ENCODE data around the gene ZNF384.

Gene ZNF384

GRCh38 chr12:6632026-6632983 lies 56.9 kb downstream of the ZNF384 start:
- no peak for DNase-seq
- Histone ChIP-seq H3K9me3 (no peaks in the 10 kb centered on the region), H3K36me3 (no peaks in the 10 kb centered on the region), H3K4me1 (peaks cover 0 to 3% (median 0%) of the 10 kb centered on the region in 4 donors), H3K4me3 (no peak overlapping the region), H3K27ac (no peak overlapping the region), H3K27me3 (peaks cover 0 to 22% of the 10 kb centered on the region in 2 donors)
- no peak for TF ChIP-seq CTCF (IDR thresholded peaks at IDR 0.05)
- intact Hi-C loops (cut with DNase I; ENCODE audit: low total_unique reads), result no loop called here

DNA sequence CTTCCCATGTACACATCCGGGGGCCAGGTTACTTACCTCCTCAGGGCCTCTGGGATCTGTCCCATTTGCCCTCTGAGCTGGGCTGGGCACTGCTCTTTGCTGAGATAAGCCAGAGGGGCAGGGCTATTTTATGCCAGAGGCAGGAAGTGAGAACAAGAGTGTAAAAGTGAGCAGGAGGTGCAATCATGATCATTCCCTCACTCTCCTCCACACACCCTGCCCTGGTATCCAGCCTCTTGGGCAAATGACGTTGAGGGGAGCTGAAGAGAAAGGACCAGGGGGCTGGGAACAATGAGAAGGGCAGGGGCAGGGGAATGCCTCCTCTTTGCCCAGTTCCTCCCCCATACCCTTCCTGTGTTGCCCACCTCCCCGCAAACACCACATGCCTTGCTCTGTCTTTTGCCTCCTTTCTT lies 57.6 kb downstream of the ZNF384 start:
- Histone ChIP-seq H3K4me3 (no peak overlapping the region), H3K4me1 (peaks cover 0 to 3% (median 0%) of the 10 kb centered on the region in 4 donors), H3K27me3 (peaks cover 0 to 22% of the 10 kb centered on the region in 2 donors), H3K27ac (no peak overlapping the region), H3K9me3 (no peaks in the 10 kb centered on the region), H3K36me3 (no peaks in the 10 kb centered on the region)
- no peak for DNase-seq
- intact Hi-C loops (cut with DNase I; ENCODE audit: low total_unique reads), result no loop called here
- TF ChIP-seq CTCF (IDR thresholded peaks at IDR 0.05), result no peak

DNA sequence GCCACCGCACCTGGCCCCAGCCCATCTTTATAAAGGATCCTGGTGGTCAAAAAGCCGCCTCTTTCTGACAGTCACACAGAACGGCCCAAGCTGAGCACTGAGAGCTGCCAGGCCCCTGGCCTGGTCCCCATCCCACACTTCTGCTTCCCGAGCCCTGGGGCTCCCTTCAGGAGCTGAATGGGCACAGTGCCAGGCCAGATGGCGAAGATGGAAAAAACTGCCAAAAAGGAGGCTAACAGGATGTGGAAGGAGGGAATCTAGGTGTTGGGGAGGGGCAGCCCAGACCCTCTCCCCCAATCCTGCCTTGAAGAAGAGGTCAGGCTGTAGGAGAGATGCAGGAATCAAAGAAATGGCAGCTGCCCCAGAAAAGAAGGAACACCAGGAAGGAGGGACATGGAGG lies 58.4 kb downstream of the ZNF384 start:
- H3K9me3 ChIP-seq, result no peaks in the 10 kb centered on the region
- H3K36me3 ChIP-seq, result no peaks in the 10 kb centered on the region
- H3K27ac ChIP-seq, result no peak overlapping the region
- DNase-seq, result no peak
- intact Hi-C loops (cut with DNase I; ENCODE audit: low total_unique reads), result no loop called here
- no peak overlapping the region for H3K4me3 ChIP-seq
- no peak for TF ChIP-seq CTCF (IDR thresholded peaks at IDR 0.05)
- H3K27me3 ChIP-seq, result peaks cover 0 to 16% of the 10 kb centered on the region in 2 donors
- peaks cover 0 to 3% (median 0%) of the 10 kb centered on the region in 4 donors for H3K4me1 ChIP-seq

DNA sequence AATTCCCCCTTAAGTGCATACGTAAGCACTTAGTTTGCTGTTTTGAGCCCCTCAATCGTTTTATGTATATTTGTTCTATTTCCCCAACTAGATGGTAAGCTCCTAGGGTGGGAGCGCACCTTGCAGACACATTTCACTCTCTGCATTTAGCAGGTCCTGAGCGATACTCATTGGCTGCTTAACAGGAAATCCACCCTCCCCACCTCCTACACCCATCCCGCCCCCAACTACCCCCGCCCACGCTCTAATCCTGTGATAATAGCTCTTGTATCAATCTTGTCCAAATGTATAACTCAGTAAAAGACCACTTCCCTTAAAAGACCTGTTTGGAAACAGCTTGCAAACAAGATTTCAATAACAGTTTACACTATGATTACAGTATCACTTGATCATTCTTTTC lies 61.6 kb downstream of the ZNF384 start:
- Histone ChIP-seq H3K4me1 (peaks cover 0 to 2% (median 0%) of the 10 kb centered on the region in 4 donors), H3K9me3 (no peaks in the 10 kb centered on the region), H3K27ac (no peak overlapping the region), H3K27me3 (peaks cover 0 to 13% of the 10 kb centered on the region in 2 donors), H3K4me3 (no peak overlapping the region), H3K36me3 (no peaks in the 10 kb centered on the region)
- no peak for TF ChIP-seq CTCF (IDR thresholded peaks at IDR 0.05)
- no peak for DNase-seq
- intact Hi-C loops (cut with DNase I; ENCODE audit: low total_unique reads), result no loop called here

DNA sequence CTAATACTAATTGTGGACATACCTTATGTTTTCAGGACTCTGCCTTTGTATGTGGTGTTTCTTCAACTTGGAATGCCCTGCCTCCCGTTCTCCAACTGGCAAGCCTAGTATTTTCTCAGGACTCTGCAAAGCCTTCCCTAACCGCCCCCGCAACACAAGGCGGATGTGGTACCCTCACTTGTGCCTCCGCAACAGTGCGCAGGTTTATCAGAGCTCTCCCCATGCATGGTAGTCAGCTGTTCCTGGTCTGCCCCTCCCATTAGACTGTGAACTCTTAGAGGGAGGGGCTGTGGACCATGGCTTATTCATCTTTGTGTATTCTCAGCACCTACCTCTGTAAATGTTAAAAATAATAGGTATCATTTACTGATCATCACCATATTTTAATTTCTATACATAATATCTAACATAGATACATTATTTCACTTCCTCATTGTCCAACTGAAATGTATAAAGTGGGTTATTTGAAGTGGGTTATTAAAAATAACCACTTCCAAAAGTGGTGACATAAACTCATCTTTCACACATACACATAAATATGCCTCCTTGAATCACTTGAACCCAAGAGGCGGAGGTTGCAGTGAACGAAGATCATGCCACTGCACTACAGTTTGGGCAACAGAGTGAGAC lies 62.4 kb downstream of the ZNF384 start:
- Histone ChIP-seq H3K27me3 (peaks cover 0 to 13% of the 10 kb centered on the region in 2 donors), H3K27ac (no peak overlapping the region), H3K4me3 (no peak overlapping the region), H3K36me3 (no peaks in the 10 kb centered on the region), H3K4me1 (no peaks in the 10 kb centered on the region), H3K9me3 (no peaks in the 10 kb centered on the region)
- TF ChIP-seq CTCF (IDR thresholded peaks at IDR 0.05), result no peak
- DNase-seq, result no peak
- intact Hi-C loops (cut with DNase I; ENCODE audit: low total_unique reads), result no loop called here

All from tibial artery (tissue), 4 donors.